Activated T-cell treated with anti-CD3 and anti-CD28 coated beads for 4 hours (primary cell): ENCODE data around the gene ARL2.
"Not testable (repeated sequence)": the region's sequence is repeated elsewhere in the genome, so short reads cannot be mapped to it uniquely, and the experiment has no call there.

Experiments used
- DNase-seq: peaks from one replicate; pipeline ENCODE4 v3.0.0-alpha.2; 2020

ARL2 gene

GRCh38 chr11:65013888-65014725, at the start of gene ARL2:
TSS of gene ARL2 (plus strand) at chr11:65014160. CDS start at chr11:65014208, 48 bp downstream.
- peak; percentile 74 for DNase-seq

GRCh38 chr11:64967375-64967774, 46.6 kb upstream of the ARL2 start:
- no peak for DNase-seq

- no peak for DNase-seq
Observed at GRCh38 chr11:64969209-64969608, 44.8 kb upstream of the ARL2 start.

- peak; percentile 12 for DNase-seq
Observed at GRCh38 chr11:64970731-64971151, 43.2 kb upstream of the ARL2 start.

- DNase-seq: peak; percentile 83
Observed at GRCh38 chr11:64971421-64972233, 42.3 kb upstream of the ARL2 start, which contains the start of gene MAJIN. TSS of gene MAJIN (minus strand) at chr11:64972108. CDS start at chr11:64959405, 12,703 bp downstream.

- no peak for DNase-seq
Observed at GRCh38 chr11:64974124-64974523, 39.8 kb upstream of the ARL2 start.

GRCh38 chr11:64976651-64977050, 37.3 kb upstream of the ARL2 start:
- DNase-seq: no peak

GRCh38 chr11:64983339-64983738, 30.6 kb upstream of the ARL2 start:
- not testable (repeated sequence) for DNase-seq

- no peak for DNase-seq
Observed at GRCh38 chr11:64987998-64988854, 25.7 kb upstream of the ARL2 start.

GRCh38 chr11:64989416-64989815, 24.5 kb upstream of the ARL2 start:
- no peak for DNase-seq

GRCh38 chr11:64990222-64990923, 23.6 kb upstream of the ARL2 start:
- no peak for DNase-seq

- no peak for DNase-seq
Observed at GRCh38 chr11:64994318-64994717, 19.6 kb upstream of the ARL2 start.

- no peak for DNase-seq
Observed at GRCh38 chr11:64996327-64996709, 17.6 kb upstream of the ARL2 start.

GRCh38 chr11:64996710-64997380, 17.1 kb upstream of the ARL2 start, which contains the start of gene BATF2:
TSS of gene BATF2 (minus strand) at chr11:64996971. CDS start at chr11:64996914, 57 bp downstream.
- no peak for DNase-seq

GRCh38 chr11:64998141-64998540, 15.8 kb upstream of the ARL2 start:
- no peak for DNase-seq

GRCh38 chr11:64998690-64999431, 15.1 kb upstream of the ARL2 start:
- DNase-seq: no peak

- DNase-seq: no peak
Observed at GRCh38 chr11:64999478-64999877, 14.5 kb upstream of the ARL2 start.

GRCh38 chr11:65002706-65003105, 11.3 kb upstream of the ARL2 start:
- no peak for DNase-seq

- no peak for DNase-seq
Observed at GRCh38 chr11:65003282-65003681, 10.7 kb upstream of the ARL2 start.

- not testable (repeated sequence) for DNase-seq
Observed at GRCh38 chr11:65003968-65004367, 10.0 kb upstream of the ARL2 start.

GRCh38 chr11:65008016-65008415, 5.9 kb upstream of the ARL2 start:
- no peak for DNase-seq
